ENCODE measurements around the gene CDH26. TPM values are rescaled to one million over a fixed set of nuclear protein-coding genes. Genes with fewer than 3 reads are reported as not detected.

The CDH26 gene
- total RNA-seq, 2 experiments from 2014 or later, result 0.19 to 0.36 TPM

DNA sequence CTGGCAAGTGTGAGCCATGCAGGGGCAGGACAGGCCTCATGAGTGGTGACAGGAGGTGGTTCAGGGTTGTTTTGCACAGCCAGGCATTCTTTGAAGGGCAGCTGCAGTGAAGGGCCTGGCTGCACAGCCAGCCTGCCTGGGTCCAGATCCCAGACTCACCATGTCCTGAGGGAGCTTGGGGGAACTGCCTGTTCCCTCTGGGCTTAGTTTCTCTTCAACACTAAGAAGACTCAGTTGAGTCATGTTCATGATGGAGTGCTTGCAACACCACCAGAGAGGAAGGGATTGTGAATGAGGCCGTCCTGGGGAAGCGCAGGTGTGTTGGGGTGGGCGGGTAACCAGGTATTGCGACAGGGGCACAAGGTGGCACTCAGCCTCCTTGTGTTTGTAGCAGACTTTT is 102.4 kb downstream of the CDH26 start:
- peaks cover 9% of the 10 kb centered on the region for H3K4me1 ChIP-seq (ENCODE audit: insufficient read depth, low read length, poor library complexity, severe bottlenecking)

DNA sequence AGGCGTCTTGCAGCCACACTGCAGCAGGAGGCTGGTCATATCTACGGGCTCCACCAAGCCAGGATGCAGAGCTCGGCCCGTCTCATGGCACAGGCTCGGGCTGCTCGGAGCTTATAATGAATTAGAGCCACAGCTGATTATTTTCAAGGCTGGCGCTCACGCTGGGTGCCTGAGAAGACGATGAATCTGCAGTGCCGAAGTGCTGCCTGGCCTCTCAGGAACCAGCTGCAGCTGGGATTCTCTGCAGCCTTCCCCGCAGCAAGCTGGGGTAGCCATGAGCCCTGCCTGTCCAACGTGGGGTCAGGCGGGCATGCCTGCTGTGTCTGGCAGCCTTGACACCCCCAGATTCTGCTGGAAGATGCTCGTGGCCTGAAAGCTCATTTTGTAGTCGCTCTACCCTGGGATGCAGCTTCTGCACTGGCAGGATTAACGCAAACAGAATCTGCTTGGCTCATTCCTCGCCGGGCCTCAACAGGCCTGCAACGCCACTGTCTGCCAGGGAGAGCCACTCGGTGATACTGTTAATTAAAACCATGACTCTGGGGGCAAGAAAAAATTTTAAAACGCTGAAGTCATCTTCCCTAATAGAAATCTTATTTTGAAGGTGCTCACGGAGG is 104.3 kb downstream of the CDH26 start:
- Histone ChIP-seq H2AFZ (ENCODE audit: low read length) (no peak overlapping the region), H3K27ac (ENCODE audit: low read depth, low read length, poor library complexity, severe bottlenecking) (no peak overlapping the region), H4K20me1 (ENCODE audit: insufficient read depth, low read length) (no peaks in the 10 kb centered on the region), H3K36me3 (ENCODE audit: insufficient read depth, low read length) (no peaks in the 10 kb centered on the region), H3K4me3 (ENCODE audit: low read depth, low read length, poor library complexity, severe bottlenecking) (no peak overlapping the region), H3K9me2 (ENCODE audit: insufficient read depth, low read length) (no peaks in the 10 kb centered on the region), H3K4me1 (ENCODE audit: insufficient read depth, low read length, poor library complexity, severe bottlenecking) (peaks cover 9% of the 10 kb centered on the region), H3K4me2 (ENCODE audit: low read length) (no peak overlapping the region), H3K9me3 (ENCODE audit: low read length) (no peaks in the 10 kb centered on the region), H3K79me2 (ENCODE audit: insufficient read depth, low read depth, low read length) (no peaks in the 10 kb centered on the region)
- intact Hi-C loops (cut with micrococcal nuclease; ENCODE audit: unreplicated experiment), result no loop called here
- BruUV-seq (replicated peaks), result no TSS peak
- ChIA-PET POLR2A (no interaction called here), CTCF (ENCODE audit: unreplicated experiment) (no interaction called here)
- TF ChIP-seq EZH2phosphoT487 (IDR thresholded peaks at IDR 0.05; ENCODE audit: borderline replicate concordance, low read depth, low read length), result no peak
- TF ChIP-seq, protein P1, sequence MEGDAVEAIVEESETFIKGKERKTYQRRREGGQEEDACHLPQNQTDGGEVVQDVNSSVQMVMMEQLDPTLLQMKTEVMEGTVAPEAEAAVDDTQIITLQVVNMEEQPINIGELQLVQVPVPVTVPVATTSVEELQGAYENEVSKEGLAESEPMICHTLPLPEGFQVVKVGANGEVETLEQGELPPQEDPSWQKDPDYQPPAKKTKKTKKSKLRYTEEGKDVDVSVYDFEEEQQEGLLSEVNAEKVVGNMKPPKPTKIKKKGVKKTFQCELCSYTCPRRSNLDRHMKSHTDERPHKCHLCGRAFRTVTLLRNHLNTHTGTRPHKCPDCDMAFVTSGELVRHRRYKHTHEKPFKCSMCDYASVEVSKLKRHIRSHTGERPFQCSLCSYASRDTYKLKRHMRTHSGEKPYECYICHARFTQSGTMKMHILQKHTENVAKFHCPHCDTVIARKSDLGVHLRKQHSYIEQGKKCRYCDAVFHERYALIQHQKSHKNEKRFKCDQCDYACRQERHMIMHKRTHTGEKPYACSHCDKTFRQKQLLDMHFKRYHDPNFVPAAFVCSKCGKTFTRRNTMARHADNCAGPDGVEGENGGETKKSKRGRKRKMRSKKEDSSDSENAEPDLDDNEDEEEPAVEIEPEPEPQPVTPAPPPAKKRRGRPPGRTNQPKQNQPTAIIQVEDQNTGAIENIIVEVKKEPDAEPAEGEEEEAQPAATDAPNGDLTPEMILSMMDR (conservative IDR thresholded peaks at IDR 0.05; ENCODE audit: low read length), result no peak
- DNase-seq (ENCODE audit: low spot score), result no peak

More for the DNA sequence above, 102.4 kb downstream of the CDH26 start:
- Histone ChIP-seq H3K27ac (ENCODE audit: low read depth, low read length, poor library complexity, severe bottlenecking) (no peak overlapping the region), H3K9me3 (ENCODE audit: low read length) (no peaks in the 10 kb centered on the region), H3K9me2 (ENCODE audit: insufficient read depth, low read length) (no peaks in the 10 kb centered on the region), H3K4me3 (ENCODE audit: low read depth, low read length, poor library complexity, severe bottlenecking) (no peak overlapping the region), H3K4me2 (ENCODE audit: low read length) (no peak overlapping the region), H4K20me1 (ENCODE audit: insufficient read depth, low read length) (no peaks in the 10 kb centered on the region), H3K36me3 (ENCODE audit: insufficient read depth, low read length) (no peaks in the 10 kb centered on the region), H2AFZ (ENCODE audit: low read length) (no peak overlapping the region), H3K79me2 (ENCODE audit: insufficient read depth, low read depth, low read length) (no peaks in the 10 kb centered on the region)
- no TSS peak for BruUV-seq (replicated peaks)
- ChIA-PET CTCF (ENCODE audit: unreplicated experiment) (no interaction called here), POLR2A (no interaction called here)
- DNase-seq (ENCODE audit: low spot score), result no peak
- TF ChIP-seq, protein P1 (conservative IDR thresholded peaks at IDR 0.05; ENCODE audit: low read length), result no peak
- no peak for TF ChIP-seq EZH2phosphoT487 (IDR thresholded peaks at IDR 0.05; ENCODE audit: borderline replicate concordance, low read depth, low read length)
- intact Hi-C loops (cut with micrococcal nuclease; ENCODE audit: unreplicated experiment), result no loop called here

DNA sequence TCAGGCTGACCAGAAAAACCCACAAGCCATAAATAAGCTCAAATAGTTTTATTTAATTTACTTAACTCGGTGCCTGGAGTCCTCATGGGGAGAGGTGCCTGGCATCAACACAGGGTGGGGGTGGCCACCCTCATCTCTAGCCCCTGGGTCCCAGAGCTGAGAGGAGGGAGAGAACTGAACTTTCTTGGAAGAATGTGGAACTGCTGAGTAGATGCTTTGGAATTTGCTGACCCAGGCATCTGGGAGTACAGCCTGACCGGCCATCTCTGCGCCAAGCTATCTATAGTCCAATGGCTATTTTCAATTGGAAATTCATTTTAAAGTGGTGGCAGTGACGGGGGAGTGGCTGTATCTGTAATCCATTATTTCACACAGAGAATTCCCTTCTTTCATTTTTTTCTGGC is 104.8 kb downstream of the CDH26 start:
- Histone ChIP-seq H3K4me1 (ENCODE audit: insufficient read depth, low read length, poor library complexity, severe bottlenecking) (peaks cover 5% of the 10 kb centered on the region), H3K79me2 (ENCODE audit: insufficient read depth, low read depth, low read length) (no peaks in the 10 kb centered on the region), H4K20me1 (ENCODE audit: insufficient read depth, low read length) (no peaks in the 10 kb centered on the region), H3K36me3 (ENCODE audit: insufficient read depth, low read length) (no peaks in the 10 kb centered on the region), H3K4me3 (ENCODE audit: low read depth, low read length, poor library complexity, severe bottlenecking) (no peak overlapping the region), H3K4me2 (ENCODE audit: low read length) (no peak overlapping the region), H3K9me3 (ENCODE audit: low read length) (no peaks in the 10 kb centered on the region), H3K9me2 (ENCODE audit: insufficient read depth, low read length) (no peaks in the 10 kb centered on the region), H3K27ac (ENCODE audit: low read depth, low read length, poor library complexity, severe bottlenecking) (no peak overlapping the region), H2AFZ (ENCODE audit: low read length) (no peak overlapping the region)
- TF ChIP-seq, protein P1 (conservative IDR thresholded peaks at IDR 0.05; ENCODE audit: low read length), result no peak
- TF ChIP-seq EZH2phosphoT487 (IDR thresholded peaks at IDR 0.05; ENCODE audit: borderline replicate concordance, low read depth, low read length), result no peak
- ChIA-PET CTCF (ENCODE audit: unreplicated experiment) (no interaction called here), POLR2A (no interaction called here)
- no TSS peak for BruUV-seq (replicated peaks)
- no peak for DNase-seq (ENCODE audit: low spot score)
- intact Hi-C loops (cut with micrococcal nuclease; ENCODE audit: unreplicated experiment), result no loop called here

Measured in OCI-LY7 (cell line).